Large intestine (tissue), 3 donors: ENCODE results near the gene DCAF11. TPM values are rescaled to one million over a fixed set of nuclear protein-coding genes. Genes with fewer than 3 reads are reported as not detected.

Source experiments
- DNase-seq, 2 donors: peaks; one replicate each; pipeline versions ENCODE4 v3.0.0 to v3.0.0-alpha.2; 2013
- H3K27ac ChIP-seq: one replicate; pipeline ENCODE4 v1.5.1; 2013; ENCODE audit warnings: low read length
- H3K27me3 ChIP-seq: 2 replicates; pipeline ENCODE4 v1.6.1; 2013; ENCODE audit warnings: low read length; ENCODE audit not compliant: control insufficient read depth, insufficient read depth
- H3K36me3 ChIP-seq: 2 replicates; pipeline ENCODE4 v1.6.1; 2013; ENCODE audit warnings: low read length; ENCODE audit not compliant: control insufficient read depth, insufficient read depth
- H3K4me1 ChIP-seq: one replicate; pipeline ENCODE4 v1.6.1; 2013; ENCODE audit warnings: low read length; ENCODE audit not compliant: control insufficient read depth, insufficient read depth
- H3K4me3 ChIP-seq: one replicate; pipeline ENCODE4 v1.5.1; 2013; ENCODE audit warnings: low read length
- H3K9me3 ChIP-seq: one replicate; pipeline ENCODE4 v1.6.1; 2013; ENCODE audit warnings: mild to moderate bottlenecking, low read depth, low read length, moderate library complexity; ENCODE audit not compliant: control insufficient read depth
- WGBS: methylation state at CpG from one replicate; pipeline ENCODE4 v1.1.5; 2013; ENCODE audit warnings: low lambda C conversion rate; ENCODE audit not compliant: insufficient coverage; 5-methylcytosine and 5-hydroxymethylcytosine counted together
- polyA plus RNA-seq: library from polyadenylated mRNA; unstranded; fragments of 120-200 nt; gene quantifications from one replicate; pipeline ENCODE4 v1.2.1, GENCODE V29; 2013

Gene DCAF11
- polyA plus RNA-seq, 1 donor = 98.9 TPM

DNA sequence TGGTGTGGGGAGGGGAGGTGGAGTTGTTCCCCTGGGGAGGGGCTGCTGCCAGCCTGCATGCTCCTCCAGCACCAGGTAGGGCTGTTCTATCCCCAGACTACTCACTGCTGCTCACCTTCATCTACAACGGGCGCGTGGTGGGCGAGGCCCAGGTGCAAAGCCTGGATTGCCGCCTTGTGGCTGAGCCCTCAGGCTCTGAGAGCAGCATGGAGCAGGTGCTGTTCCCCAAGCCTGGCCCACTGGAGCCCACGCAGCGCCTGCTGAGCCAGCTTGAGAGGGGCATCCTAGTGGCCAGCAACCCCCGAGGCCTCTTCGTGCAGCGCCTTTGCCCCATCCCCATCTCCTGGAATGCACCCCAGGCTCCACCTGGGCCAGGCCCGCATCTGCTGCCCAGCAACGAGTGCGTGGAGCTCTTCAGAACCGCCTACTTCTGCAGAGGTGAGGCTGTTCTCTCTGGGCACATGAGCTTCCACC, 50.0 kb downstream of the DCAF11 start:
- peaks cover 68% of the 10 kb centered on the region for H3K36me3 ChIP-seq
- WGBS = no CpG with 5 or more reads among the region's 14 CpGs
- H3K9me3 ChIP-seq = no peaks in the 10 kb centered on the region
- H3K4me3 ChIP-seq = no peak overlapping the region
- no peak overlapping the region for H3K27ac ChIP-seq
- DNase-seq = no peak
- H3K4me1 ChIP-seq = peaks cover 30% of the 10 kb centered on the region
- H3K27me3 ChIP-seq = no peaks in the 10 kb centered on the region

DNA sequence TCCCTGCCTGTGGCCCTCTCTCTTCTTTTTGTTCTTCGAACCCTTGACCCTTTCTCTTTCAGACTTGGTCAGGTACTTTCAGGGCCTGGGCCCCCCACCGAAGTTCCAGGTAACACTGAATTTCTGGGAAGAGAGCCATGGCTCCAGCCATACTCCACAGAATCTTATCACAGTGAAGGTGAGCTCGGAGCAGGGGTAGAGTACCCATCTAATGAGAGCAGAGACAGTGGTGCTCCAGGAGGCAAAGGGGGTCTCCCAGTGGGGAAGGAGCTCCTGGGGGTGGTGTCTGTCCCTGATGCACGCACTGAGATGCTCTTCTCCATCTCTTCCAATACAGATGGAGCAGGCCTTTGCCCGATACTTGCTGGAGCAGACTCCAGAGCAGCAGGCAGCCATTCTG, 51.2 kb downstream of the DCAF11 start:
- Histone ChIP-seq H3K4me1 (peaks cover 19% of the 10 kb centered on the region), H3K27me3 (no peaks in the 10 kb centered on the region), H3K36me3 (peaks cover 56% of the 10 kb centered on the region), H3K27ac (no peak overlapping the region), H3K9me3 (no peaks in the 10 kb centered on the region), H3K4me3 (no peak overlapping the region)
- WGBS = 100% methylated on average over 1 of the region's 5 CpGs
- DNase-seq = no peak

- Histone ChIP-seq H3K36me3 (peaks cover 55% of the 10 kb centered on the region), H3K9me3 (no peaks in the 10 kb centered on the region)
- 80% methylated on average over 1 of the region's 3 CpGs for WGBS
Observed at GRCh38 chr14:24167469-24168114, 53.0 kb downstream of the DCAF11 start.

GRCh38 chr14:24171422-24172260, 57.1 kb downstream of the DCAF11 start, which contains the start of gene REC8:
Gene REC8, plus strand, starts transcription at chr14:24172080. Its CDS starts 473 bp downstream, at chr14:24172553.
- H3K36me3 ChIP-seq = peaks cover 37% of the 10 kb centered on the region
- H3K27ac ChIP-seq = peak within 1 kb of the TSS; percentile 82
- no CpG with 5 or more reads among the region's 63 CpGs for WGBS
- H3K27me3 ChIP-seq = no peaks in the 10 kb centered on the region
- H3K9me3 ChIP-seq = no peaks in the 10 kb centered on the region
- DNase-seq = peak; percentile 98 to 99
- H3K4me3 ChIP-seq = peak within 1 kb of the TSS; percentile 74
- H3K4me1 ChIP-seq = peaks cover 13% of the 10 kb centered on the region

More at GRCh38 chr14:24167469-24168114, 53.0 kb downstream of the DCAF11 start:
- Histone ChIP-seq H3K27ac (no peak overlapping the region), H3K4me1 (peaks cover 14% of the 10 kb centered on the region), H3K27me3 (no peaks in the 10 kb centered on the region), H3K4me3 (no peak overlapping the region)
- DNase-seq = no peak

DNA sequence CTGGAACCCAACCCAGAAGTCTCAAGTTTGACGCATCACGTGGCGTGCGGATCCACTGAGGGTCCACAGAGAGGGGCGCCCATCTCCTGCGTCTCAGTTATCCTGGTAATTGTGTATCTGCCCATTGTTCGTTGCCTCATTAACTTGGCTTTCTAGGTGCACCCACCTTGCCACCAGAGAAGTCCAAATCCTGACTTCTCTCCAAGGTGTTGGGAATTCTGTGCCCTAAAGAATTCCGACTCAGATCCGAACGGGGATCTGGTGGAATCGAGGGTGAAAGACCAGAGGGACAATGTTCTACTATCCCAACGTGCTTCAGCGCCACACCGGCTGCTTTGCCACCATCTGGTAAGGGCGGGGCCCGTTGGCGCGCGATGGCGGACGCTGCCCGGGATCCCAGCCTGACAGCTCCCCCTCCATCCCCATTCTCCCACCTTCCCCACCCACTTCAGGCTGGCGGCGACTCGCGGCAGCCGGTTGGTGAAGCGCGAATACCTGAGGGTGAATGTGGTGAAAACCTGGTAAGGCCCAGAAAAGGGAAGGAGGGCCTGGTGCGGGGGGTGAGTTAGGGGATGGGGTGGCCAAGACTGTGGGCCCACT, 57.8 kb downstream of the DCAF11 start:
- peak overlapping the region; percentile 82 for H3K27ac ChIP-seq
- peak in 1 of 2 donors; percentile 40 for DNase-seq
- WGBS = no CpG with 5 or more reads among the region's 30 CpGs
- peaks cover 41% of the 10 kb centered on the region for H3K36me3 ChIP-seq
- no peaks in the 10 kb centered on the region for H3K27me3 ChIP-seq
- H3K4me1 ChIP-seq = peaks cover 18% of the 10 kb centered on the region
- H3K4me3 ChIP-seq = peak overlapping the region; percentile 74
- no peaks in the 10 kb centered on the region for H3K9me3 ChIP-seq

- Histone ChIP-seq H3K27ac (peak overlapping the region; percentile 82), H3K4me3 (peak overlapping the region; percentile 74), H3K27me3 (no peaks in the 10 kb centered on the region), H3K9me3 (no peaks in the 10 kb centered on the region), H3K36me3 (peaks cover 42% of the 10 kb centered on the region), H3K4me1 (peaks cover 24% of the 10 kb centered on the region)
- DNase-seq = no peak
- no CpG with 5 or more reads among the region's 20 CpGs for WGBS
Observed at GRCh38 chr14:24172871-24173281, 58.3 kb downstream of the DCAF11 start.

Other genes with a start within 250 kb of the DCAF11 start
- 48.7 TPM for gene DHRS4, start 161.0 kb upstream of the DCAF11 start, polyA plus RNA-seq
- 29.1 TPM for gene DHRS4L2, start 125.8 kb upstream of the DCAF11 start, polyA plus RNA-seq
- gene CARMIL3, start 62.8 kb upstream of the DCAF11 start, polyA plus RNA-seq = 2.4 TPM
- 0.31 TPM for gene CPNE6, start 43.2 kb upstream of the DCAF11 start, polyA plus RNA-seq
- gene PCK2, start 20.5 kb upstream of the DCAF11 start, polyA plus RNA-seq = 177 TPM
- 1.6 TPM for gene NRL, start 172 bp downstream of the DCAF11 start, polyA plus RNA-seq
- 2.8 TPM for gene FITM1, start 15.9 kb downstream of the DCAF11 start, polyA plus RNA-seq
- 324 TPM for gene PSME1, start 21.4 kb downstream of the DCAF11 start, polyA plus RNA-seq
- gene EMC9, start 26.8 kb downstream of the DCAF11 start, polyA plus RNA-seq = 33.9 TPM
- gene PSME2, start 31.8 kb downstream of the DCAF11 start, polyA plus RNA-seq = 243 TPM
- 39.1 TPM for gene RNF31, start 32.7 kb downstream of the DCAF11 start, polyA plus RNA-seq
- gene IRF9, start 46.5 kb downstream of the DCAF11 start, polyA plus RNA-seq = 104 TPM
- 201 TPM for gene REC8, start 57.3 kb downstream of the DCAF11 start, polyA plus RNA-seq
- gene IPO4, start 74.0 kb downstream of the DCAF11 start, polyA plus RNA-seq = 22.5 TPM
- gene TM9SF1, start 80.7 kb downstream of the DCAF11 start, polyA plus RNA-seq = 50.9 TPM
- gene TSSK4, start 90.9 kb downstream of the DCAF11 start, polyA plus RNA-seq = 8.1 TPM
- 92.5 TPM for gene CHMP4A, start 98.7 kb downstream of the DCAF11 start, polyA plus RNA-seq
- gene MDP1, start 101.3 kb downstream of the DCAF11 start, polyA plus RNA-seq = 21.8 TPM
- 194 TPM for gene NEDD8, start 117.6 kb downstream of the DCAF11 start, polyA plus RNA-seq
- 85.9 TPM for gene GMPR2, start 118.2 kb downstream of the DCAF11 start, polyA plus RNA-seq
- gene TINF2, start 127.8 kb downstream of the DCAF11 start, polyA plus RNA-seq = 35.4 TPM
- 8.6 TPM for gene TGM1, start 148.4 kb downstream of the DCAF11 start, polyA plus RNA-seq
- gene RABGGTA, start 156.8 kb downstream of the DCAF11 start, polyA plus RNA-seq = 29.0 TPM
- gene DHRS1, start 185.0 kb downstream of the DCAF11 start, polyA plus RNA-seq = 81.3 TPM
- 20.9 TPM for gene NOP9, start 185.1 kb downstream of the DCAF11 start, polyA plus RNA-seq
- 105 TPM for gene CIDEB, start 193.2 kb downstream of the DCAF11 start, polyA plus RNA-seq
- gene LTB4R2, start 195.4 kb downstream of the DCAF11 start, polyA plus RNA-seq = 6.0 TPM
- gene LTB4R, start 196.7 kb downstream of the DCAF11 start, polyA plus RNA-seq = 7.2 TPM
- 10.5 TPM for gene ADCY4, start 220.3 kb downstream of the DCAF11 start, polyA plus RNA-seq
- 14.8 TPM for gene RIPK3, start 225.2 kb downstream of the DCAF11 start, polyA plus RNA-seq